ENCODE results near the gene PDZD11. TPM values are rescaled to one million over a fixed set of nuclear protein-coding genes. Genes with fewer than 3 reads are reported as not detected.

Gene PDZD11
- total and polyA plus RNA-seq, 2 donors (not counting 1 experiment from before 2014, with no cell fraction given), result 53.3 to 142 TPM

DNA sequence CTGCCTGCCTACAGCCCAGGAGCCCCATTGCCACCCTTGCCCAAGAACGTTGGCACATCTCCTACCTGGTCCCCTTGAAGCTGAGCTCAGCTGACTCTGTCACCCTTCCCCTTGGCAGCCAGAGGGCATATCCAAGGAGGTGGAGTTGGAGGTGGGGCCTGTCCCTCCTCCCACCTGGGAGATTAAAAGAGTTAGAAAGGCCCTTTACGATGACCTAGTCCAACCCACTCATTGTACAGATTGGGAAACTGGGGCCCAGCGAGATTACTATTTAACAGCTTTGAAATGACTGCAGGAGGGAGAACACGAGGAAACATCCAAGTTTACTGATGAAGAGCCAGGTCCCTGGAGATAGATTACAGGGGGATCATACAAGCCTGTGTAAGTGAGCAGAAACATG is 29.6 kb downstream of the PDZD11 start, which contains the start of gene P2RY4:
P2RY4 (minus strand) TSS at position 101 of the 400 bp plus-strand sequence. CDS start 580 bp downstream, outside the sequence.
- H3K9ac ChIP-seq (ENCODE audit: insufficient read depth, low read length), result no peak within 1 kb of the TSS
- TF ChIP-seq, protein P1, sequence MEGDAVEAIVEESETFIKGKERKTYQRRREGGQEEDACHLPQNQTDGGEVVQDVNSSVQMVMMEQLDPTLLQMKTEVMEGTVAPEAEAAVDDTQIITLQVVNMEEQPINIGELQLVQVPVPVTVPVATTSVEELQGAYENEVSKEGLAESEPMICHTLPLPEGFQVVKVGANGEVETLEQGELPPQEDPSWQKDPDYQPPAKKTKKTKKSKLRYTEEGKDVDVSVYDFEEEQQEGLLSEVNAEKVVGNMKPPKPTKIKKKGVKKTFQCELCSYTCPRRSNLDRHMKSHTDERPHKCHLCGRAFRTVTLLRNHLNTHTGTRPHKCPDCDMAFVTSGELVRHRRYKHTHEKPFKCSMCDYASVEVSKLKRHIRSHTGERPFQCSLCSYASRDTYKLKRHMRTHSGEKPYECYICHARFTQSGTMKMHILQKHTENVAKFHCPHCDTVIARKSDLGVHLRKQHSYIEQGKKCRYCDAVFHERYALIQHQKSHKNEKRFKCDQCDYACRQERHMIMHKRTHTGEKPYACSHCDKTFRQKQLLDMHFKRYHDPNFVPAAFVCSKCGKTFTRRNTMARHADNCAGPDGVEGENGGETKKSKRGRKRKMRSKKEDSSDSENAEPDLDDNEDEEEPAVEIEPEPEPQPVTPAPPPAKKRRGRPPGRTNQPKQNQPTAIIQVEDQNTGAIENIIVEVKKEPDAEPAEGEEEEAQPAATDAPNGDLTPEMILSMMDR (conservative IDR thresholded peaks at IDR 0.05 in 1 of 2, IDR thresholded peaks at IDR 0.05 in 1 of 2; ENCODE audit: low read depth in 1 of 2, low read length in 2 of 2), result no peak
- TF ChIP-seq EZH2 (IDR thresholded peaks at IDR 0.05; ENCODE audit: low read length, missing control alignments), result no peak
- no peak within 1 kb of the TSS for H3K27ac ChIP-seq (ENCODE audit: insufficient read depth, low read length)
- no peak within 1 kb of the TSS for H3K4me3 ChIP-seq (replicated peaks in 1 of 4; ENCODE audit: control extremely low read depth in 1 of 4, insufficient read depth in 1 of 4, low read depth in 3 of 4, low read length in 4 of 4)
- no peaks in the 10 kb centered on the region for H3K79me2 ChIP-seq (ENCODE audit: control insufficient read depth, insufficient read depth, low read length)
- no peaks in the 10 kb centered on the region for H3K27me3 ChIP-seq (ENCODE audit: control insufficient read depth, insufficient read depth, low read length)
- H2AFZ ChIP-seq (ENCODE audit: low read length), result no peak within 1 kb of the TSS
- H3K4me2 ChIP-seq (ENCODE audit: extremely low read depth, insufficient read depth, low read length), result no peak within 1 kb of the TSS
- no peaks in the 10 kb centered on the region for H3K4me1 ChIP-seq (ENCODE audit: control insufficient read depth, extremely low read depth, insufficient read depth, low read length)
- H3K36me3 ChIP-seq (ENCODE audit: control insufficient read depth, insufficient read depth, low read length), result no peaks in the 10 kb centered on the region
- no peaks in the 10 kb centered on the region for H4K20me1 ChIP-seq (ENCODE audit: control insufficient read depth, extremely low read depth, insufficient read depth, low read length)
- H3K9me3 ChIP-seq (ENCODE audit: control insufficient read depth, insufficient read depth, low read depth, low read length), result no peaks in the 10 kb centered on the region
- no peak for DNase-seq (ENCODE audit: low read depth in 2 of 2)

DNA sequence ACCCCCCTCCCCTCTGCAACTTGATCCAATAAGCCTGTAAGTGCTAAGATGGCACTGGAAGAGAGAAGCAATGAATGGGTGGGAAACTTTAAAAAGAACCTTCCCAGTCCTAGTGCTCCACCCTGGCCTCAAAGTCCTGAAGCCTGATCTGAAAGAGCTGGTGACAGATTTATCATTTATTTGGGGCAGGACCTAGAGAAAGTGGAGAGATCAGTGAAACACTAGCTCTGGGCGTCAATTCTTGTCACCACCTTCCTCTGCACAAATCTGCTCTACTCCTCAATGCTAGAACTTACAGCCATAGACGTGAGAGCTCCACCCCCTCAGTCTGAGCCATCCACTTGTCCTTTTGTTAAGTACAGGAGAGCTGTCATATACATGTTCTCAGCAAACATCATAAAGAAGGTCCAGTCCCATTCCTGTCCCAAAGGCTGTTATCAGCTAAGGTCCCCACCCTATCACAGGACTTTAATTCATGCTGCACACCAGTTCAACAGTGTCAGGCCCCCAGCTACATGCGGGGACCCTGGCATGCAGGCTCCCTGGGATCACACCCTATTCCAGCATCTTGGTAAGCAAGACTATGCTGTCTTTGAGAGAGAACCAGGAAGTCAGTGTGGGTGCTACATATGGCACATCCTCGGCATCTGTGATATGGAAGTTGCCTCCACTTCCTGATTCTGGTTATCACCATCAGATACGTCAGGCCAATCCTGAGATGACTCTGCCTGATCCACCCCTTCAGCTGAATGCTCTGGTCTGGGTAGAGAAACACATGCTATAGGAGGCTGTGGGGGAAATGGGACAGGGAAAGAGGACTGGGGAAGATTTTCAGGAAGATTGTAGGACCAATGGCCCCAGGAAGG is 32.1 kb downstream of the PDZD11 start:
- H2AFZ ChIP-seq (ENCODE audit: low read length), result no peak overlapping the region
- H3K27ac ChIP-seq (ENCODE audit: insufficient read depth, low read length), result no peak overlapping the region
- TF ChIP-seq, protein P1 (conservative IDR thresholded peaks at IDR 0.05 in 1 of 2, IDR thresholded peaks at IDR 0.05 in 1 of 2; ENCODE audit: low read depth in 1 of 2, low read length in 2 of 2), result no peak
- no peak for TF ChIP-seq EZH2 (IDR thresholded peaks at IDR 0.05; ENCODE audit: low read length, missing control alignments)
- no peak for DNase-seq (ENCODE audit: low read depth in 2 of 2)
- no peaks in the 10 kb centered on the region for H3K36me3 ChIP-seq (ENCODE audit: control insufficient read depth, insufficient read depth, low read length)
- H3K4me1 ChIP-seq (ENCODE audit: control insufficient read depth, extremely low read depth, insufficient read depth, low read length), result no peaks in the 10 kb centered on the region
- no peak overlapping the region for H3K4me3 ChIP-seq (replicated peaks in 1 of 4; ENCODE audit: control extremely low read depth in 1 of 4, insufficient read depth in 1 of 4, low read depth in 3 of 4, low read length in 4 of 4)
- no peaks in the 10 kb centered on the region for H3K79me2 ChIP-seq (ENCODE audit: control insufficient read depth, insufficient read depth, low read length)
- H3K4me2 ChIP-seq (ENCODE audit: extremely low read depth, insufficient read depth, low read length), result no peak overlapping the region
- H3K9me3 ChIP-seq (ENCODE audit: control insufficient read depth, insufficient read depth, low read depth, low read length), result no peaks in the 10 kb centered on the region
- H3K9ac ChIP-seq (ENCODE audit: insufficient read depth, low read length), result no peak overlapping the region
- no peaks in the 10 kb centered on the region for H3K27me3 ChIP-seq (ENCODE audit: control insufficient read depth, insufficient read depth, low read length)
- no peaks in the 10 kb centered on the region for H4K20me1 ChIP-seq (ENCODE audit: control insufficient read depth, extremely low read depth, insufficient read depth, low read length)

DNA sequence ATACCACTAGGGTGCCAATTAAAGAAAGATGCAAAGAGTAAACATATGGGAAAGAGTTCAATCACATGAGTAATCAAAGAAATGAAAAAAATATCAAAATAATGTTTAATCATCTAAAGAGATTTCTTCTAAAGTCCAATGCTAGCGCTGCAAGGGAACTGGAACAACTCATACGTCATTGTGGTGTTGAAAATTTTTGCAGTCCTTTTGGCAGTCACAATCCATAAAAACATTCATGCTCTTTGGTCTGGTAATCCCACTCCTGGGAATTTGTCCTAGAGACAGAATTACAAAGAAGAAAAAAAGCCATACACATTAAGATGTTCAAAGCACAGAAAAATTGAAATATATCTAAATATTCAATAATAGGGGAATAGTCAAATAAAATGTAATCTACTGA is 34.3 kb downstream of the PDZD11 start:
- peak in 1 of 2 donors; percentile 2 for DNase-seq (ENCODE audit: low read depth in 2 of 2)
- Histone ChIP-seq H3K4me3 (replicated peaks in 1 of 4; ENCODE audit: control extremely low read depth in 1 of 4, insufficient read depth in 1 of 4, low read depth in 3 of 4, low read length in 4 of 4) (no peak overlapping the region), H3K9me3 (ENCODE audit: control insufficient read depth, insufficient read depth, low read depth, low read length) (no peaks in the 10 kb centered on the region), H3K9ac (ENCODE audit: insufficient read depth, low read length) (no peak overlapping the region), H3K79me2 (ENCODE audit: control insufficient read depth, insufficient read depth, low read length) (no peaks in the 10 kb centered on the region), H3K27ac (ENCODE audit: insufficient read depth, low read length) (no peak overlapping the region), H3K4me1 (ENCODE audit: control insufficient read depth, extremely low read depth, insufficient read depth, low read length) (no peaks in the 10 kb centered on the region), H2AFZ (ENCODE audit: low read length) (no peak overlapping the region), H3K27me3 (ENCODE audit: control insufficient read depth, insufficient read depth, low read length) (no peaks in the 10 kb centered on the region), H4K20me1 (ENCODE audit: control insufficient read depth, extremely low read depth, insufficient read depth, low read length) (no peaks in the 10 kb centered on the region), H3K36me3 (ENCODE audit: control insufficient read depth, insufficient read depth, low read length) (no peaks in the 10 kb centered on the region), H3K4me2 (ENCODE audit: extremely low read depth, insufficient read depth, low read length) (no peak overlapping the region)
- TF ChIP-seq EZH2 (IDR thresholded peaks at IDR 0.05; ENCODE audit: low read length, missing control alignments), result no peak
- TF ChIP-seq, protein P1 (conservative IDR thresholded peaks at IDR 0.05 in 1 of 2, IDR thresholded peaks at IDR 0.05 in 1 of 2; ENCODE audit: low read depth in 1 of 2, low read length in 2 of 2), result no peak
